GM12872 (cell line): Measurements from ENCODE around the gene REP15.

Experiments
- CTCF ChIP-seq: IDR thresholded peaks from 3 replicates; pipeline ENCODE4 v1.5.1; 2011; ENCODE audit warnings: low read depth, mild to moderate bottlenecking, low read length, moderate library complexity; ENCODE audit not compliant: insufficient read depth

The REP15 gene

GRCh38 chr12:27696293-27696652 is at the start of gene REP15:
Gene REP15 (plus strand): TSS chr12:27696447. CDS start chr12:27696563, 116 bp downstream.
- no peak for TF ChIP-seq CTCF

GRCh38 chr12:27650011-27650410 is 46.2 kb upstream of the REP15 start:
- TF ChIP-seq CTCF, result no peak

- TF ChIP-seq CTCF, result no peak
Observed at GRCh38 chr12:27651201-27651600, 45.0 kb upstream of the REP15 start.

GRCh38 chr12:27652174-27652763 is 44.0 kb upstream of the REP15 start:
- peak; percentile 81 for TF ChIP-seq CTCF

GRCh38 chr12:27653661-27654060 is 42.6 kb upstream of the REP15 start:
- TF ChIP-seq CTCF, result no peak

- TF ChIP-seq CTCF, result no peak
Observed at GRCh38 chr12:27657296-27657695, 39.0 kb upstream of the REP15 start.

GRCh38 chr12:27665704-27666103 is 30.5 kb upstream of the REP15 start:
- no peak for TF ChIP-seq CTCF

GRCh38 chr12:27666510-27666909 is 29.7 kb upstream of the REP15 start:
- TF ChIP-seq CTCF, result no peak
